ENCODE results near the gene RASSF3. TPM values are rescaled to one million over a fixed set of nuclear protein-coding genes. Genes with fewer than 3 reads are reported as not detected.
A peak's percentile ranks its signal among the peaks of the same experiment; 100 is the strongest.
"Not testable (repeated sequence)": the region's sequence is repeated elsewhere in the genome, so short reads cannot be mapped to it uniquely, and the experiment has no call there.

Gene RASSF3
- total RNA-seq, 8 experiments from 2014 or later, result 0.60 to 34.4 (median 2.8) TPM

GRCh38 chr12:64578566-64578965 is 31.7 kb upstream of the RASSF3 start:
- in situ Hi-C loops (cut with MboI; ENCODE audit: low pct_unique_long_range_greater_than_20kb in 2 of 9, low sequenced_read_pairs in 9 of 9, unreplicated experiment in 9 of 9), result no loop called here
- H3K4me1 ChIP-seq (replicated peaks in 1 of 2), result no peaks in the 10 kb centered on the region
- no peak for ATAC-seq (replicated peaks in 6 of 8)
- no peak overlapping the region for H3K27ac ChIP-seq
- no peak overlapping the region for H3K4me3 ChIP-seq
- 27 to 100% (median 79%) methylated on average over 1 to 4 of the region's 4 CpGs; no CpG with 5 or more reads in 2 of the 10 experiments for WGBS, 10 experiments

- H3K4me3 ChIP-seq, result no peak overlapping the region
- in situ Hi-C loops (cut with MboI; ENCODE audit: low pct_unique_long_range_greater_than_20kb in 2 of 9, low sequenced_read_pairs in 9 of 9, unreplicated experiment in 9 of 9), result no loop called here
- H3K27ac ChIP-seq, result no peak overlapping the region
- no peak for ATAC-seq (replicated peaks in 6 of 8)
- 55 to 100% (median 82%) methylated on average over 1 to 2 of the region's 2 CpGs; no CpG with 5 or more reads in 2 of the 10 experiments for WGBS, 10 experiments
- H3K4me1 ChIP-seq (replicated peaks in 1 of 2), result no peaks in the 10 kb centered on the region
Observed at GRCh38 chr12:64580681-64581080, 29.6 kb upstream of the RASSF3 start.

GRCh38 chr12:64582114-64582513 is 28.2 kb upstream of the RASSF3 start:
- no peak for ATAC-seq (replicated peaks in 6 of 8)
- H3K27ac ChIP-seq, result no peak overlapping the region
- no peak overlapping the region for H3K4me3 ChIP-seq
- in situ Hi-C loops (cut with MboI; ENCODE audit: low pct_unique_long_range_greater_than_20kb in 2 of 9, low sequenced_read_pairs in 9 of 9, unreplicated experiment in 9 of 9), result no loop called here
- H3K4me1 ChIP-seq (replicated peaks in 1 of 2), result no peaks in the 10 kb centered on the region
- WGBS, 10 experiments, result 40 to 100% (median 90%) methylated on average over 1 to 2 of the region's 3 CpGs; no CpG with 5 or more reads in 1 of the 10 experiments

GRCh38 chr12:64582862-64583261 is 27.4 kb upstream of the RASSF3 start:
- WGBS, 10 experiments, result 33 to 100% (median 76%) methylated on average over 1 to 3 of the region's 3 CpGs; no CpG with 5 or more reads in 2 of the 10 experiments
- Histone ChIP-seq H3K4me3 (no peak overlapping the region), H3K4me1 (replicated peaks in 1 of 2) (no peaks in the 10 kb centered on the region), H3K27ac (no peak overlapping the region)
- in situ Hi-C loops (cut with MboI; ENCODE audit: low pct_unique_long_range_greater_than_20kb in 2 of 9, low sequenced_read_pairs in 9 of 9, unreplicated experiment in 9 of 9), result no loop called here
- no peak for ATAC-seq (replicated peaks in 6 of 8)

DNA sequence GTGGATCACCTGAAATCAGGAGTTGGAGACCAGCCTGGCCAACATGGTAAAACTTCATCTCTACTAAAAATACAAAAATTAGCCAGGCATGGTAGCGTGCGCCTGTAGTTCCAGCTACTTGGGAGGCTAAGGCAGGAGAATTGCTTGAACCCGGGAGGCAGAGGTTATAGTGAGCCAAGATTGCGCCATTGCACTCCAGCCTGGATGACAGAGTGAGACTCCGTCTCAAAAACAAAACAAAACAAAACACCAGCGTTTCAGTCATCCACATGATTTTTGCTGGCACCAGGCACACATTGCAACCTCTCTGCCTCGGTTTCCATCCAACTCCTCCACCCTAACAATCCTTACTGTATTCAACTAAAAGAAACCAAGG is 26.9 kb upstream of the RASSF3 start:
- ATAC-seq (replicated peaks in 6 of 8), result peak in 1 of 8 experiments; percentile 28
- H3K4me3 ChIP-seq; H3K27ac ChIP-seq; H3K4me1 ChIP-seq (replicated peaks in 1 of 2); in situ Hi-C loops (cut with MboI; ENCODE audit: low pct_unique_long_range_greater_than_20kb in 2 of 9, low sequenced_read_pairs in 9 of 9, unreplicated experiment in 9 of 9): not testable (repeated sequence)
- 10 to 100% (median 79%) methylated on average over 2 to 7 of the region's 7 CpGs; no CpG with 5 or more reads in 2 of the 10 experiments for WGBS, 10 experiments

- Histone ChIP-seq H3K4me3 (no peak overlapping the region), H3K27ac (no peak overlapping the region), H3K4me1 (replicated peaks in 1 of 2) (no peaks in the 10 kb centered on the region)
- WGBS, 10 experiments, result 11 to 95% (median 75%) methylated on average over 2 to 6 of the region's 6 CpGs
- in situ Hi-C loops (cut with MboI; ENCODE audit: low pct_unique_long_range_greater_than_20kb in 2 of 9, low sequenced_read_pairs in 9 of 9, unreplicated experiment in 9 of 9), result no loop called here
- ATAC-seq (replicated peaks in 6 of 8), result peak in 3 of 8 experiments; percentile 79 to 91 (median 80)
Observed at GRCh38 chr12:64583771-64584421, 26.4 kb upstream of the RASSF3 start.

- no peak overlapping the region for H3K4me3 ChIP-seq
- WGBS, 10 experiments, result 65 to 100% (median 100%) methylated on average over 1 to 2 of the region's 5 CpGs; no CpG with 5 or more reads in 5 of the 10 experiments
- no peak overlapping the region for H3K27ac ChIP-seq
- no peak for ATAC-seq (replicated peaks in 6 of 8)
- H3K4me1 ChIP-seq (replicated peaks in 1 of 2), result no peaks in the 10 kb centered on the region
- in situ Hi-C loops (cut with MboI; ENCODE audit: low pct_unique_long_range_greater_than_20kb in 2 of 9, low sequenced_read_pairs in 9 of 9, unreplicated experiment in 9 of 9), result no loop called here
Observed at GRCh38 chr12:64585104-64585503, 25.2 kb upstream of the RASSF3 start.

GRCh38 chr12:64587447-64587846 is 22.8 kb upstream of the RASSF3 start:
- Histone ChIP-seq H3K27ac (no peak overlapping the region), H3K4me1 (replicated peaks in 1 of 2) (no peaks in the 10 kb centered on the region), H3K4me3 (no peak overlapping the region)
- no peak for ATAC-seq (replicated peaks in 6 of 8)
- in situ Hi-C loops (cut with MboI; ENCODE audit: low pct_unique_long_range_greater_than_20kb in 2 of 9, low sequenced_read_pairs in 9 of 9, unreplicated experiment in 9 of 9), result no loop called here
- 20 to 72% (median 53%) methylated on average over 1 to 5 of the region's 5 CpGs; no CpG with 5 or more reads in 1 of the 10 experiments for WGBS, 10 experiments

GRCh38 chr12:64590183-64590582 is 20.1 kb upstream of the RASSF3 start:
- H3K27ac ChIP-seq, result no peak overlapping the region
- H3K4me3 ChIP-seq, result no peak overlapping the region
- in situ Hi-C loops (cut with MboI; ENCODE audit: low pct_unique_long_range_greater_than_20kb in 2 of 9, low sequenced_read_pairs in 9 of 9, unreplicated experiment in 9 of 9), result no loop called here
- no peaks in the 10 kb centered on the region for H3K4me1 ChIP-seq (replicated peaks in 1 of 2)
- ATAC-seq (replicated peaks in 6 of 8), result no peak
- WGBS, 10 experiments, result 71 to 100% (median 87%) methylated on average over 1 of the region's 1 CpG; no CpG with 5 or more reads in 4 of the 10 experiments

DNA sequence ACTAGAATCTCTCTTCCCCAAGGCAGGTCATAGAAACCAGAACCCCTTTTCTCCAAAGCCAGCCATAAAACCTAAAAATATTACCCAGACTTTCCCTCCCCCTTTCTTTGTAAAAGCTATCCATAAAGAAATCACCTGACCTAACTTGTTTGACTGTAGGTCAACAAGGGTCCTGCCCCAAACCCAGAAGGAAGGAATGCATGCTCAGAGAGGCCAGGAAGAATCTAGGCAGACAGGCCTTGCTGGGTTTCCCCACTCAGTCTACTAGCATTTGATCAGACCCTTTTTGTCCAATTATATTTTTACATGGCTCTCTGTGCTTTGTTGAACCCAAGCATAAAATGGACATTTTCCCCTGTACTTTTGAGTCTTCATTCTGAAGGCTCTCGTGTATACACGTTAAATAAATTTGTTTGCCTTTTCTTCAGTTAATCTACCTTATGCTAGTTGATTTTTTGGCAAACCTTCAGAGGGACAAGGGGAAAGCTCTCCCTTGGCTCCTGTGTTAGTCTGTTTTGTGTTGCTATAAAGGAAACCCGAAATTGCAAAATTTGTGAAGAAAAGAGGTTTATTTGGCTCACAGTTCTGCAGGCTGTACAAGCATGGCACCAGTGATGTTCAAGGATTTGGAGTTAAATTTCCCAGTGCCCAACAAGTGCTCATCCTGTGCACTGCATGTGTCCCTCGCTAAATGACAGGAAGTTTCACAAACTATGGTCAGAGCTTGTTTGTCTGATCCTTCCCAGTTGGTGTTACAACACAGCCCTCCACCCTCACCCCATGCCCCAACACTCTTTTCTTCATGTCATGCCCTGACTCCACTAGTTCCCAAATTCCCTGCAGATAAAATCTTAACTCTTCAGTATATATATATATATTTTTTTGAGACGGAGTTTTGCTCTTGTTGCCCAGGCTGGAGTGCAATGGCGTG is 14.2 kb upstream of the RASSF3 start:
- 43 to 100% (median 89%) methylated on average over 1 to 6 of the region's 6 CpGs for WGBS, 10 experiments
- no peak overlapping the region for H3K4me3 ChIP-seq
- no peak overlapping the region for H3K27ac ChIP-seq
- in situ Hi-C loops (cut with MboI; ENCODE audit: low pct_unique_long_range_greater_than_20kb in 2 of 9, low sequenced_read_pairs in 9 of 9, unreplicated experiment in 9 of 9), result no loop called here
- ATAC-seq (replicated peaks in 6 of 8), result no peak
- peaks cover 0 to 3% of the 10 kb centered on the region in 2 donors for H3K4me1 ChIP-seq (replicated peaks in 1 of 2)

GRCh38 chr12:64598831-64599230 is 11.5 kb upstream of the RASSF3 start:
- in situ Hi-C loops (cut with MboI; ENCODE audit: low pct_unique_long_range_greater_than_20kb in 2 of 9, low sequenced_read_pairs in 9 of 9, unreplicated experiment in 9 of 9), result no loop called here
- Histone ChIP-seq H3K4me3 (no peak overlapping the region), H3K27ac (no peak overlapping the region), H3K4me1 (replicated peaks in 1 of 2) (peaks cover 0 to 3% of the 10 kb centered on the region in 2 donors)
- ATAC-seq (replicated peaks in 6 of 8), result no peak
- 68 to 90% (median 87%) methylated on average over 2 to 3 of the region's 4 CpGs; no CpG with 5 or more reads in 3 of the 10 experiments for WGBS, 10 experiments

DNA sequence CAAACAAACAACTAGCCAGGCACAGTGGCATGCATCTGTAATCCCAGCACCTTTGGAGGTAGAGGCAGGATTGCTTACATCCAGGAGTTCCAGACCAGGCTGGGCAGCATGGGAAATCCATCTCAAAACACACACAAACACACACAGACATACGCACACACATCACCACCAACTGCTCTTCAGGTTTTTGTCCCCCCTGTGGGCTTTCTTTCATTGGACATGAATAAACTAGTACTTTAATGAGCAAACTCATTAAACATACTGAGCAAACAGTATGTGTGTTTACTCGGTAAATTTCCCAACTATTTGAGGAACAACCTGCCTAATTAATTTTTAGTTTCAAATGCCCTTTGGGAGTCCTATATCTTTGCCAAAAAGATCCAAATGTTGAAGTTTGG is 10.1 kb upstream of the RASSF3 start:
- H3K27ac ChIP-seq, result no peak overlapping the region
- in situ Hi-C loops (cut with MboI; ENCODE audit: low pct_unique_long_range_greater_than_20kb in 2 of 9, low sequenced_read_pairs in 9 of 9, unreplicated experiment in 9 of 9), result loop anchor here in 1 of 9 experiments (10.0 kb wide), 1 partner anchor 45 kb away; no protein-coding TSS in a partner anchor
- WGBS, 10 experiments, result 32 to 100% (median 100%) methylated on average over 1 to 2 of the region's 2 CpGs; no CpG with 5 or more reads in 2 of the 10 experiments
- peaks cover 0 to 3% of the 10 kb centered on the region in 2 donors for H3K4me1 ChIP-seq (replicated peaks in 1 of 2)
- ATAC-seq (replicated peaks in 6 of 8), result peak in 1 of 8 experiments; percentile 33
- H3K4me3 ChIP-seq, result no peak overlapping the region

Data from motor neuron (in vitro differentiated cells).